CD4-positive, alpha-beta T cell treated with Interferon alpha-2 for 1 hour (primary cell): ENCODE data around the gene SLC25A36.
A peak's percentile ranks its signal among the peaks of the same experiment; 100 is the strongest.
"Not testable (repeated sequence)": the region's sequence is repeated elsewhere in the genome, so short reads cannot be mapped to it uniquely, and the experiment has no call there.

Source experiments
- DNase-seq, 2 donors: peaks; one replicate each; pipeline ENCODE4 v3.0.0-alpha.2; 2020 to 2022

Gene SLC25A36

DNA sequence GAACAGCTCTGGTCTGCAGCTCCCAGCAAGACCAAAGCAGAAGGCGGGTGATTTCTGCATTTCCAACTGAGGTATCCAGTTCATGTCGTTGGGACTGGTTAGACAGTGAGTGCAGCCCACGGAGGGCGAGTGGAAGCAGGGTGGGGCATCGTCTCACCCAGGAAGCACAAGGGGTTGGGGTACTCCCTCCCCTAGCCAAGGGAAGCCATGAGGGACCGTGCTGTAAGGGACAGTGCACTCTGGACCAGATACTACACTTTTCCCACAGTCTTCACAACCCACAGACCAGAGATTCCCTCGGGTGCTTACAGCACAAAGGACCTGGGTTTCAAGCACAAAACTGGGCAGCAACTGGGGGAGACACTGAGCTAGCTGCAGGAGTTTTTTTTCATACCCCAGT, 8.5 kb upstream of the SLC25A36 start:
- no peak for DNase-seq

DNA sequence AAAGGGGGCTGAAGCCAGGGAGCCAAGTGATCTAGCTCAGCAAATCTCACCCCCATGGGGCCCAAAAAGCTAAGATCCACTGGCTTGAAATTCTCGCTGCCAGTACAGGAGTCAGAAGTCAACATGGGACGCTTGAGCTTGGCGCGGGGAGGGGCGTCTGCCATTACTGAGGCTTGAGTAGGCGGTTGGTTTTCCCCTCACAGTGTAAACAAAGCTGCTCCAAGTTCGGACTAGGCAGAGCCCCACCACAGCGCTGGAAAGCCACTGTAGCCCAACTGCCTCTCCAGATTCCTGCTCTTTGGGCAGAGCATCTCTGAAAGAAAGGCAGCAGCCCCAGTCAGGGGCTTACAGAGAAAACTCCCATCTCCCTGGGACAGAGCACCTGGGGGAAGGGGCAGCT, 8.1 kb upstream of the SLC25A36 start:
- no peak for DNase-seq

GRCh38 chr3:140939305-140939704, 2.3 kb upstream of the SLC25A36 start:
- DNase-seq = not testable (repeated sequence)

GRCh38 chr3:140941090-140941433, 574 bp upstream of the SLC25A36 start:
- no peak for DNase-seq

DNA sequence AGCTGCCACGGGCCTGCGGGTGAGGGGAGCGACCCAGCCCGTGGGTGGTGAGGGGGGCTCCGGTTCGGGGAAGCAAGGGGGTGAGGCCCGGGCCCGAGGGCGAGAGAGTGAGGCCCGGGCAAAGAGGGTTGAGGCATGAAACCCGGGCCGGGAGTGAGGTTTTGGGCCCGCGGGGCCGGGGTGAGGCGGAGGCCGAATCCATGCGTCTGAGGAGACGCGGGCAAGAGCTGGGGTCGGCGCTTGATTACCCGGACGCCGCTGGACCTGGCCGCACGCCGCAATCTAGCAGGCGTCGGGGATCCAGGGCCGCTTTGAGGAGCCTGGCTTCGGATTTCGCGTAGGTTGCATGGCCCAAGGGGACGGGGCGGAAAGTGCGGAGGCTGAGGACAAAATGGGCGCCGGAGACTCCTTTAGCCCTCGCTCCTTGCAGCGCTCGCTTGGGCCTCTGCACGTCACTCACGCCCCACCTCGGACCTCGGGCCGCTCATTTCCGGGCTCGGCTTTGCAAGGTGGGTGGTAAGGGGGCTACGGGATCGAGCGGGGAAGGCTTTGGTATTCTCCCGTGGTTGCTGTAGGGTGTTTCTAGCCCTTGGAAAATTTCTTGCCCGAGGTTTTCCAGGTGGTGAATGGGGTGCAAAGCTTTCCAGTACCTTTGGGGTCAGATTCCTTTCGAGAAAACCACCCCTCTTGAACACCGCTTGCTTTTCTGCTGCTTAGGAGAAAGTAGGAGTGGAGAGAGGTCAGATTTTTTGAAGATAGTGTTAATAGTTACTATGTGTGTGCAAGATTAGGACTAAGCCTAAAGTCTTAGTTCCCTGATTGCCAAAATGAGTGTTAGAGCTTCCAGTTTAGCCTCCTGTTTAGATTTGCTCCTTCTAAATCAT, 827 bp downstream of the SLC25A36 start:
- DNase-seq = peak; percentile 18 to 38

- no peak for DNase-seq
Measured at GRCh38 chr3:140943781-140944552, 2.3 kb downstream of the SLC25A36 start.

GRCh38 chr3:140948460-140949249, 7.0 kb downstream of the SLC25A36 start:
- no peak for DNase-seq

DNA sequence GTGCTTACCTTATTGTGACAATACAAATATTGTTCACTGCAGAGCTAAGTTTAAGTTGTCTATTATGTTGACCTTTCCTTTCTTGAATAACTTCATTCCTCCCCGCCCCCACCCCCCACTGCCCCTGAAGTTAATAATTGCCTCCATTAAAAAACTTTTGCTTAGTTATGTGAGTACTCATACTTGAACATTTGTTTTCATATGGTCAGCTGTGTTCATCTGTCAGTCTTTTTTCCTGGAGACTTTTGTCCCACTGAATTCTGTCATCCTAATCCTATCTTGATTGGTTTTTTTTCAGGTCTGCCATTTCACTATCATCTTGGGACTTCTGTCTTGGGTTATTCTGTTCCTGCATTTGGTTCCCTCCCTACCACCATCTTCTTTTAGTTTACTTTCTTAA, 8.5 kb downstream of the SLC25A36 start:
- DNase-seq = no peak

DNA sequence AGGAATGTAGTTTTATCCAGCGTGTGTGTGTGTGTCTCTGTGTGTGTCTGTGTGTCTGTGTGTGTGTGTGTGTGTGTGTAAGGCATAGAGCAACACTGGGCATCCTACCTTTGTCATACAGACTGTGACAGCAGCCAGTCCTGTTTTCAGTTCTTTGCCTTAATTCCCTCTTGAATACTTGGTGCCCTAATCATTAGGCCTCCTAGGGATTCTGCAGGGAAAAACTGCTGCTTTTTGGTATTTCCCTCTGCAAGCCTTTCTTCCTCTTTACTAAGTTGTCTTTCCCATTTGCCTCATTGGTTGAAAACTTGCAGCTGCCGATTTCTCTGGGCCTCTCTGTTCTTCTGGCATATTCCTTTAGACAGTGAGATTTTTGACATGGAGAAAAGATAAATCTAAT, 9.2 kb downstream of the SLC25A36 start:
- DNase-seq = no peak

DNA sequence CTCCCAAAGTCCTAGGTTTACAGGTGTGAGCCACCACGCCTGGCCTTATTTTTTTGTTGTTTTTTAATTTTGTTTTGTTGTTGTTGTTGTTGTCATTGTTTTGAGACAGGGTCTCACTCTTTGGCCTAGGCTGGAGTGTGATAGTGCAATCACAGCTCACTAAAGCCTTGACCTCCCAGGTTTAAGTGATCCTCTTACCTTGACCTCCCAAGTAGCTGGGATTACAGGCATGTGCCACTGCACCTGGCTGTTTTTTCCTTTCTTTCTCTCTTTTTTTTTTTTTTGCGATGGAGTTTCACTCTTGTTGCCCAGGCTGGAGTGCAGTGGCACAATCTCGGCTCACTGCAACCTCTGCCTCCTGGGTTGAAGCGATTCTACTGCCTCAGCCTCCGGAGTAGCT, 10.1 kb downstream of the SLC25A36 start:
- not testable (repeated sequence) for DNase-seq

GRCh38 chr3:140953028-140953960, 11.7 kb downstream of the SLC25A36 start:
- DNase-seq = no peak

- no peak for DNase-seq
Measured at GRCh38 chr3:140954576-140954975, 12.9 kb downstream of the SLC25A36 start.

- DNase-seq = no peak
Measured at GRCh38 chr3:140955645-140956044, 14.0 kb downstream of the SLC25A36 start.

DNA sequence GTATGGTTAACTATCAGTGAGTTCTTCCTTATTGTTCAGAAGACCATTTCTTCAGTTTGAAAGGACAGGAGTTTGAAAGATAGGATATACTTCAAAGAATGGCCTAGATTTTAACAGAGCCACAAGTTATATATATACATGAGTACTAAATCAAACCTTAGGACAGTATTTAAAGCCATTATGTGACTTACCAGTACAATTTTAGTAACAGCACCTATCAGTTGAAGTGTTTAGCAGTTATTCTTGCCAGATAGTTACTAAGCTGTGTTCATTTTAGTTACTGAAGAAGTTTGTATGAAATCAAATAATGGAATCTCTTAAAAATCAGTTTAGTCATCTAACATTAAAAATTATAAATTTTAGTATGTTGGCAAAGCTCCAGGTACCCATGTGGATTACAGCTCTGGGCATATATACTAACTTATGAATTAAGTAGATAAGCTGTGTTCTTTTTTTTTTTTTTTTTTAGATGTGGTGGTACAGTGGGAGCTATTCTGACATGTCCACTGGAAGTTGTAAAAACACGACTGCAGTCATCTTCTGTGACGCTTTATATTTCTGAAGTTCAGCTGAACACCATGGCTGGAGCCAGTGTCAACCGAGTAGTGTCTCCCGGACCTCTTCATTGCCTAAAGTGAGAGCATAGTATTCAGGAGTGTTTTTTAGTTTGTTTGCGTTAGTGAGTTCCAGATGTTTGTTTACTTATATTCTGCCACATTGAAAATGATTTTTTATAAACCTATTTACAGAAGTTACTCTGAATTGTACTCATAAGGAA, 14.6 kb downstream of the SLC25A36 start:
- DNase-seq = no peak

DNA sequence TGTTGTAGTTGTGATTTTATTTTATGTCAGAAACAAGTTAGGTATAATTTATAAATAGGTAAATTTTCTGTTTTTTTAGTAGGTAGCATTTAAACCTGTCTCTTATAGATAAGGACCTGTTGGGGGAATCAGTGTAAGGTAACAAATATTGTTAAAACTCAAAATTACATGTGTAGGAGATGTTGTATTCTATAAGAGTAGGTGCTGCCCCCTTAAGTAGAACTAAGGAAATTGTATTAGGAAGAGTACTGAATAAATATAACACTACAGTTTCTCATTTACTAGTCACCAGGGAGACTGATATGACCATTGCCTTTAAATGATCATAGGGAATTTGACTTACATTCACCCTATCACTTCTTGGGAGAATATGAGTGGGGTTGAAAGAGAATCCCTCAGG, 31.2 kb downstream of the SLC25A36 start:
- peak in 1 of 2 donors; percentile 16 for DNase-seq

DNA sequence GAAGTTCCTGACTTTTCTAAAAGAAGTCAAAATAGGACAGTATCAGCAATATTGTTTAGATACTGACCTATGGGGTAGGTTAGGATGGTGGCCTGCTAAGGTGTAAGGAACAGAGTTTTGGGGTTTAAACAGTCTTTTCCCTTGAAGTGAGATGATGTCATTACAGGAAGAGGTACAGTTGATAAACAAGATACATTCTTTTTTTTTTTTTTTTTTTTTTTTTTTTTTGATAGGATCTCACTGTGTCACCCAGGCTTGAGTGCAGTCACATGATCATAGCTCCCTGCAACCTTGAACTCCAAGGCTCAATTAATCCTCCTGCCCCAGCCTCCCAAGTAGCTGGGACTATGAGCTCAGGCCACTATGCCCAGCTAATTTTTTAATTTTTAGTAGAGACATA, 33.3 kb downstream of the SLC25A36 start:
- DNase-seq = peak in 1 of 2 donors; percentile 5

DNA sequence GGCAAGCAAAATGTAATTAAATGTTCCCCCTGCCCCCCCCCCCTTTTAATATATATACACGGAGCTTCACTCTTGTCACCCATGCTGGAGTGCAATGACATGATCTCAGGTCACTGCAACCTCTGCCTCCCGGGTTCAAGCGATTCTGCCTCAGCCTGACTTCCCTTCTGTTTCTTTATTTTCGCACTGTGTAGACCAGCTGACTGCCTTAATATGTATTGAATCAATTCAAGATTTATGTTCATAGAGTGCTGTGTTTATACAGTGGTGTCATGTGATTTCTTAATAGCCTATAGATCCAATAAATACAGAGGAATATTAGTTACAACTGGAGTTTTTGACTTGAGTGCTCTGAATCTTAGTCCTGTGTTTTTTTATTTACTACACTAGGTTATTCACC, 39.0 kb downstream of the SLC25A36 start:
- no peak for DNase-seq

DNA sequence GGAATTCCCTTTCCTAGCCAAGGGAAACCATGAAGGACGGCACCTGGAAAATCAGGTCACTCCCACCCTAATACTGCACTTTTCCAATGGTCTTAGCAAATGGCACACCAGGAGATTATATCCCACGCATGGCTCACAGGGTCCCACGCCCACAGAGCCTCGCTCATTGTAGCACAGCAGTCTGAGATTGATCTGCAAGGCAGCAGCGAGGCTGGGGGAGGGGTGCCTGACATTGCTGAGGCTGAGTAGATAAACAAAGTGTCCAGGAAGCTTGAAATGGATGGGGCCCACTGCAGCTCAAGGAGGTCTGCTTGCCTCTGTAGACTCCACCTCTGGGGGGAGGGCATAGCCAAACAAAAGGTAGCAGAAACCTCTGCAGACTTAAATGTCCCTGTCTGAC, 46.2 kb downstream of the SLC25A36 start:
- not testable (repeated sequence) for DNase-seq

GRCh38 chr3:140994316-140994715, 52.7 kb downstream of the SLC25A36 start:
- DNase-seq = no peak

- DNase-seq = not testable (repeated sequence)
Measured at GRCh38 chr3:140994861-140995260, 53.2 kb downstream of the SLC25A36 start.

DNA sequence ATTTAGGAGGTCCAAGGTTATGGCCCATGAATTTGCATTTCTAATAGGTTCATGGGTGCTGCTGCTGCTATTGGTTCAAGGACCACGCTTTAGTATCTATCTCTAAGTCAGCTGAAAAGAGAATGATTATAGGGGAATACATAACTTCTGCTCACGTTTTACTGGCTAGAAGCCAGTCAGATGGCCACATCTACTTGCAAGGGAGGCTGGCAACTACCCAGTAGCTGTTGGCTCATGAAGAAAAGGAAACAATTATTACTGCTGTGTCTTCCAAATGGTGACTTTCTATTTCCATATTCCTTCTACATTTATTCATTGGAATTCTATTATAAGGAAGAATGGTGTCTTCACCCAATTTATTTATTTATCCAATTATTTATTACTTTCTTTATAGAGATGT, 54.2 kb downstream of the SLC25A36 start:
- no peak for DNase-seq
